Gastrocnemius medialis (tissue), 4 donors: ENCODE measurements around the gene KIAA2012. TPM values are rescaled to one million over a fixed set of nuclear protein-coding genes. Genes with fewer than 3 reads are reported as not detected.

Experiments used
- ATAC-seq, 2 donors: fragments of 150-250 bp; one replicate each; pipeline ENCODE4 v1.9.1; 2016
- DNase-seq, 2 donors: peaks; one replicate each; pipeline ENCODE4 v3.0.0-alpha.2; 2019
- H3K27ac ChIP-seq, 4 donors: fragments of 200-600 bp; sonication (generic); 1 replicate in 1 of 4; 2 replicates in 3 of 4; pipeline ENCODE4 v1.5.1; 2016 to 2018; ENCODE audit warnings: mild to moderate bottlenecking in 2 of 4, moderate library complexity in 1 of 4
- H3K27me3 ChIP-seq, 3 donors: fragments of 200-600 bp; sonication (generic) in 2 of 3; 1 replicate in 1 of 3; 2 replicates in 2 of 3; pipeline versions ENCODE4 v1.5.1 to v1.6.0; 2016 to 2019; ENCODE audit warnings: mild to moderate bottlenecking in 1 of 3, moderate library complexity in 1 of 3
- H3K36me3 ChIP-seq, 2 donors: fragments of 200-600 bp; sonication (generic) in 1 of 2; one replicate each; pipeline ENCODE4 v1.5.1; 2017 to 2018
- H3K4me1 ChIP-seq, 2 donors: fragments of 200-600 bp; sonication (generic) in 1 of 2; one replicate each; pipeline ENCODE4 v1.5.1; 2016 to 2017; ENCODE audit warnings: mild to moderate bottlenecking in 2 of 2
- H3K4me3 ChIP-seq, 4 donors: fragments of 200-600 bp; sonication (generic) in 3 of 4; 1 replicate in 1 of 4; 2 replicates in 3 of 4; pipeline ENCODE4 v1.5.1; 2016 to 2019; ENCODE audit warnings: mild to moderate bottlenecking in 2 of 4
- H3K9me3 ChIP-seq, 3 donors: fragments of 200-600 bp; sonication (generic) in 2 of 3; 1 replicate in 1 of 3; 2 replicates in 2 of 3; pipeline ENCODE4 v1.5.1; 2016 to 2019
- CTCF ChIP-seq, 5 experiments: fragments of 450-650 bp in 3 of 5; fragments of 200-600 bp in 2 of 5; sonication (generic) in 2 of 5; IDR thresholded peaks in 4 of 5; conservative IDR thresholded peaks in 1 of 5; 1 replicate in 4 of 5; 2 replicates in 1 of 5; pipeline ENCODE4 v1.5.1; 2016 to 2019; ENCODE audit warnings: antibody characterized with exemption in 5 of 5, mild to moderate bottlenecking in 3 of 5, moderate library complexity in 3 of 5
- POLR2A ChIP-seq, 2 donors: fragments of 450-650 bp; IDR thresholded peaks; one replicate each; pipeline ENCODE4 v1.6.1; 2017; ENCODE audit warnings: antibody characterized with exemption in 2 of 2, mild to moderate bottlenecking in 2 of 2, moderate library complexity in 2 of 2
- in situ Hi-C, 4 donors: fragments of 200-750 bp; cut with MboI; loops; one replicate each; pipeline versions ENCODE4 v1.15.0 to v1.8.0; 2017; ENCODE audit warnings: low sequenced_read_pairs in 4 of 4
- intact Hi-C: fragments of 100-400 bp; cut with DNase I; formaldehyde crosslinking; loops from one replicate; pipeline ENCODE4 v1.15.1; 2023; ENCODE audit warnings: low total_unique reads
- total RNA-seq, 4 donors: library from RNA; depleted of rRNA; stranded (reverse); fragments of >200 nt; gene quantifications; one replicate each; pipeline versions ENCODE4 v1.1.0 to v1.2.3, GENCODE V29; 2016

KIAA2012 gene
- total RNA-seq, 4 donors from 2014 or later = not detected

DNA sequence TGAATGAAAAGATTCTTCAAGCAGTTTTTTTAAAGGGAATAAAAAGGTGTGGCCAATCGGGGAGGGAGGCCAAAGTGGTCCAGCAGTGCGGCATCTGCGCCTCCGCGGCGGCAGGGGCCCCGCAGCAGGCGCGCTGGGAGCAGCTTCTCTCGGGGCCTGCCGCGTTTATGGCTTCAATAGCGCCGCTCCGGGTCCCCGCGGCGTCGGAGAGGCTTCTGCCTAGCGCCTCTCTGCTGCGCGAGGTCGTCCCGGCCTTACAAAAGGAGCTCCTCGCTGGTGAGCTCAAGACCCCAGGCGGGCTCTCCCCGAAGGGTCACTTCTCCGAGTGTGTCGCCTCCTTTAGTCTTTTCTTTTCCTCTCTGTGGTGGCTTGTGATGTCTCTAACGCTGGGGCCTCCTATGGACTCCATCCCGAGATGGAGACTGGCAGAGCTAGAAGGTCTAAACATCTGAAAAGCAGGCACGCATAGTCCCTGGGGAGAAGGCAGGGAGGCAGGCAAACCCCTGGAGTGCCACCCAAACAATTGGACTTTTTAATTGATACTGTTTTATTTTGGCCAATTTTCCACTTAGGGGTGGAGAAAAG is 98.3 kb downstream of the KIAA2012 start:
- Histone ChIP-seq H3K27me3 (no peaks in the 10 kb centered on the region), H3K4me3 (peak overlapping the region in 1 of 4 donors; percentile 26), H3K9me3 (no peaks in the 10 kb centered on the region), H3K36me3 (no peaks in the 10 kb centered on the region), H3K27ac (no peak overlapping the region), H3K4me1 (no peaks in the 10 kb centered on the region)
- ATAC-seq (no peak), DNase-seq (no peak)
- intact Hi-C loops = no loop called here
- in situ Hi-C loops = no loop called here
- no peak for TF ChIP-seq CTCF (IDR thresholded peaks at IDR 0.05 in 4 of 5, conservative IDR thresholded peaks at IDR 0.05 in 1 of 5)
- no peak for TF ChIP-seq POLR2A (IDR thresholded peaks at IDR 0.05)

- intact Hi-C loops = no loop called here
Observed at GRCh38 chr2:202172439-202173211, 99.6 kb downstream of the KIAA2012 start.

GRCh38 chr2:202178346-202178958 is 105.4 kb downstream of the KIAA2012 start:
- H3K36me3 ChIP-seq = no peaks in the 10 kb centered on the region
- H3K27me3 ChIP-seq = no peaks in the 10 kb centered on the region
- DNase-seq = peak; percentile 22 to 38
- H3K9me3 ChIP-seq = no peaks in the 10 kb centered on the region
- intact Hi-C loops = loop anchor here (1.0 to 5.0 kb wide), 3 partner anchors 143 to 381 kb away; no protein-coding TSS in a partner anchor
- H3K4me3 ChIP-seq = no peak overlapping the region
- no peak for TF ChIP-seq POLR2A (IDR thresholded peaks at IDR 0.05)
- TF ChIP-seq CTCF (IDR thresholded peaks at IDR 0.05 in 4 of 5, conservative IDR thresholded peaks at IDR 0.05 in 1 of 5) = peak; percentile 75 to 88 (median 79)
- peak; percentile 90 to 96 for ATAC-seq
- no peaks in the 10 kb centered on the region for H3K4me1 ChIP-seq
- in situ Hi-C loops = loop anchor here in 2 of 4 donors (5.0 kb wide), 3 partner anchors 141 to 381 kb away; no protein-coding TSS in a partner anchor
- H3K27ac ChIP-seq = no peak overlapping the region

More at GRCh38 chr2:202172439-202173211, 99.6 kb downstream of the KIAA2012 start:
- H3K27ac ChIP-seq = no peak overlapping the region
- H3K36me3 ChIP-seq = no peaks in the 10 kb centered on the region
- H3K4me1 ChIP-seq = no peaks in the 10 kb centered on the region
- H3K9me3 ChIP-seq = no peaks in the 10 kb centered on the region
- no peak overlapping the region for H3K4me3 ChIP-seq
- in situ Hi-C loops = no loop called here
- DNase-seq = no peak
- H3K27me3 ChIP-seq = no peaks in the 10 kb centered on the region
- TF ChIP-seq CTCF (IDR thresholded peaks at IDR 0.05 in 4 of 5, conservative IDR thresholded peaks at IDR 0.05 in 1 of 5) = no peak
- no peak for TF ChIP-seq POLR2A (IDR thresholded peaks at IDR 0.05)
- ATAC-seq = no peak

DNA sequence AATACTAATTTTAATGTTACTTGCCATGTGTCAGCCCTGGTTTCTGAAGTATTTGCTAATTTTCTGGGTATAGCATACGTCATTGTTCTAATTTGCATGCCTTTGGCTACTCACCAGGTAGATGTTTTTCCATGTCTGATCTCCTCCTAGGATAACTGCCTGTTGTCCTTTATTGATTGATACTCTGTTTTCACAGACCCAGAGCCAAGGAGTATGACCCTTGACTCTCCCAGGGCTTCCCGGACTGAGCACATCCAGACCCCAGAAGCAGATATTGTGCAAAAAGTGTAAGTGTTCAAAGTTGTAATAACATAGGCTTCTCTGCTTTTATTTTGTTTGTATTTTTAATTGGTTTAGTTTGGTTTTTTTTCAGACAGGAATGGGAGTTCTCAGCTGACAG is 111.5 kb downstream of the KIAA2012 start:
- Histone ChIP-seq H3K4me3 (no peak overlapping the region), H3K36me3 (no peaks in the 10 kb centered on the region), H3K27ac (no peak overlapping the region), H3K4me1 (peaks cover 10% of the 10 kb centered on the region in 2 donors), H3K9me3 (no peaks in the 10 kb centered on the region), H3K27me3 (no peaks in the 10 kb centered on the region)
- ATAC-seq (no peak), DNase-seq (no peak)
- in situ Hi-C loops (loop anchor here in 1 of 4 donors (5.0 kb wide), 1 partner anchor 322 kb away; no protein-coding TSS in a partner anchor), intact Hi-C loops (no loop called here)
- TF ChIP-seq CTCF (IDR thresholded peaks at IDR 0.05 in 4 of 5, conservative IDR thresholded peaks at IDR 0.05 in 1 of 5) = no peak
- no peak for TF ChIP-seq POLR2A (IDR thresholded peaks at IDR 0.05)
